Measurements from ENCODE around the gene MAP2K7. TPM values are rescaled to one million over a fixed set of nuclear protein-coding genes. Genes with fewer than 3 reads are reported as not detected.
"Not testable (repeated sequence)": the region's sequence is repeated elsewhere in the genome, so short reads cannot be mapped to it uniquely, and the experiment has no call there.

The MAP2K7 gene
- total RNA-seq, 2 donors from 2014 or later, result 26.3 to 38.3 TPM

DNA sequence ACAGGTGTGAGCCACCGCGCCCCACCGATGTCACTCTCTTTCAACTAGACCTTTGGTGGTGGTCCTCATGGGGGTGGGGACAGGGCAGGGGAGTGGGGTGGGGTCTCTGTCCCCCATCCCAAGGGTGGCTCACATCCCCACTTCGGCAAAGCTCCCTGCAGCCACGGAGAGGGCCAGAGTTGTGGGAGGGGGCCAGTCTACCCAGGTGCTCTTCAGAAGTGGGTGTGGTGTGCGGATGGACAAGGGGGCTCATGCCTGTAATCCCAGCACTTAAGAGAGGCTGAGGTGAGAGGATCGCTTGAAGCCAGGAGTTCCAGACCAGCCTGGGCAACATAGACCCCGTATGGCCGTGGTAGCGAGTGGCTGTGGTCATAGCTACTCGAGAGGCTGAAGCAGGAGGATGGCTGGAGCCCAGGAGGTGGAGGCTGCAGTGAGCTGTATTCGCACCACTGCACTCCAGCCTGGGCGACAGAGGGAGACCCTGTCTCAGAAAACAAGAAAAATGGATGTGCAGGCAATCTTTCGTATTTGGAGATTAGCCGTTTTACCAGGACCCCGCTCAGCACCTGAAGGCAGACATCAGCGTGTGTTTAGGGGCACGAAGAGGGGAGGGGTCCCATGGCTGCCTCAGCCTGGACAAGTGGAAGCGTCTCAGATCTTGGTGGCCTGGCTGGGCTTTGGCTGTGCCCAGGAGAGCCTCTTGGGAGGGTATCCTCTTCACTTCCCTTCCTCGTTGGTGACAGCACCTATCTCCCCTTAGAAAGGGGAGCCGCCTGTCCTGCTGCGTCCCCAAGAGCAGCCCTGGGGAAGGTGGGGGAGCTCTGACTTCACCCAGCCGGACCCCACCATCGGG, 11.8 kb downstream of the MAP2K7 start:
- DNase-seq, result no peak
- Histone ChIP-seq H3K9ac (ENCODE audit: low read depth in 2 of 2, low read length in 2 of 2) (no peak overlapping the region), H3K4me3 (peak overlapping the region; percentile 30), H3K36me3 (peaks cover 2% of the 10 kb centered on the region), H3K27ac (no peak overlapping the region), H3K27me3 (peaks cover 41% of the 10 kb centered on the region), H3K9me3 (no peaks in the 10 kb centered on the region), H3K4me1 (peaks cover 9% of the 10 kb centered on the region)
- TF ChIP-seq, protein P1, sequence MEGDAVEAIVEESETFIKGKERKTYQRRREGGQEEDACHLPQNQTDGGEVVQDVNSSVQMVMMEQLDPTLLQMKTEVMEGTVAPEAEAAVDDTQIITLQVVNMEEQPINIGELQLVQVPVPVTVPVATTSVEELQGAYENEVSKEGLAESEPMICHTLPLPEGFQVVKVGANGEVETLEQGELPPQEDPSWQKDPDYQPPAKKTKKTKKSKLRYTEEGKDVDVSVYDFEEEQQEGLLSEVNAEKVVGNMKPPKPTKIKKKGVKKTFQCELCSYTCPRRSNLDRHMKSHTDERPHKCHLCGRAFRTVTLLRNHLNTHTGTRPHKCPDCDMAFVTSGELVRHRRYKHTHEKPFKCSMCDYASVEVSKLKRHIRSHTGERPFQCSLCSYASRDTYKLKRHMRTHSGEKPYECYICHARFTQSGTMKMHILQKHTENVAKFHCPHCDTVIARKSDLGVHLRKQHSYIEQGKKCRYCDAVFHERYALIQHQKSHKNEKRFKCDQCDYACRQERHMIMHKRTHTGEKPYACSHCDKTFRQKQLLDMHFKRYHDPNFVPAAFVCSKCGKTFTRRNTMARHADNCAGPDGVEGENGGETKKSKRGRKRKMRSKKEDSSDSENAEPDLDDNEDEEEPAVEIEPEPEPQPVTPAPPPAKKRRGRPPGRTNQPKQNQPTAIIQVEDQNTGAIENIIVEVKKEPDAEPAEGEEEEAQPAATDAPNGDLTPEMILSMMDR (IDR thresholded peaks at IDR 0.05), result no peak
- intact Hi-C loops (cut with DNase I), result no loop called here

DNA sequence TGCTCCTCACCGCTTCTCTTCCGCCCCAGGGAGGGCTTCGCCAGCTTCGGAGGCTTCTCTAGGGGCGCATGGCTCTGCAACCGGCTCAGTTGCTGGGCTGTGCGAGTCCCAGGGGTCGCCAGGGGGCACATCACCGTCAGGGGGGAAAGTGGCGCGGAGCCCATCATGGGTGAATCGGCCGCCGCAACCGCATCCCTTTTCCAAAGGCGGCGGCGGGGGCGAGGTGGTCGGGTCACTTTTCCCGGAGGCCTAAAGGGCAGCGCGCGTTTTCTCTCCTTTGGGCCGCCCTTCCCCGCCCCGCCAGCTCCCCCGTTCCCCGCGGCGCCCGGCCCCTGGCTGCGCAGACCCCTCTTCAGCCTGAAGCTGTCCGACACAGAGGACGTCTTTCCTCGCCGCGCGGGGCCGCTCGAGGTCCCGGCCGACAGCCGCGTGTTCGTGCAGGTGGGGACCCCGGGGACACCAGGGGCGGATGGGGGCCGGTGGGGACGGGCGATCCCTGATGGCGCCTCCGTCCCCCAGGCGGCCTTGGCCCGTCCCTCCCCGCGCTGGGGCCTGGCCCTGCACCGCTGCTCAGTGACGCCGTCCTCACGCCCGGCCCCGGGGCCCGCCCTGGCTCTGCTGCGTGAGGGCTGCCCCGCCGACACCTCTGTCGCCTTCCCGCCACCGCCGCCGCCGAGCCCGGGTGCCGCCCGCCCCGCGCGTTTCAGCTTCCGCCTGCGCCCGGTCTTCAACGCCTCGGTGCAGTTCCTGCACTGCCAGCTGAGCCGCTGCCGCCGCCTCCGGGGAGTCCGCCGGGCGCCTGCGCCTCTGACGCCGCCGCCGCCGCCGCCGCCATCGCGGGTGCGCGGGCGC, 12.7 kb downstream of the MAP2K7 start:
- H3K4me3 ChIP-seq, result peak overlapping the region; percentile 30
- H3K4me1 ChIP-seq, result peaks cover 10% of the 10 kb centered on the region

DNA sequence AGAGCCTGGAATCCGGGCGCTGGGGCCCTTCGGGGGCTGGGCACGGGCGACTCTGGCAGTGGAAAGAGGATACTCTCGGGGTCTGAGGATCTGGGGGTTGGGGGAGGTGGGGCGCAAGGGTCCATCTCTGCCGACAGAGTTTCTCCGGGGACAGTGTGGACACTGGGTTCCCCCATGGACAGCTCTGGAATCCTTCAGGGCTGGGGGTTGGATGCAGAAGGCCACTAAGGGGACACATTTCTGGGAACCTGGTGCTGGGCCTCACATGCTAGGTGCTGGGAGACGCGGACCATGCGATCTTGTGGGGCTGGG, 13.2 kb downstream of the MAP2K7 start:
- Histone ChIP-seq H3K9me3 (no peaks in the 10 kb centered on the region), H3K27me3 (peaks cover 41% of the 10 kb centered on the region), H3K27ac (no peak overlapping the region), H3K9ac (ENCODE audit: low read depth in 2 of 2, low read length in 2 of 2) (peak overlapping the region; percentile 34 to 56), H3K4me3 (no peak overlapping the region), H3K4me1 (peaks cover 14% of the 10 kb centered on the region), H3K36me3 (no peaks in the 10 kb centered on the region)
- no peak for DNase-seq
- intact Hi-C loops (cut with DNase I), result no loop called here
- TF ChIP-seq, protein P1 (IDR thresholded peaks at IDR 0.05), result no peak

More for the DNA sequence above, 12.7 kb downstream of the MAP2K7 start:
- Histone ChIP-seq H3K36me3 (no peaks in the 10 kb centered on the region), H3K9me3 (no peaks in the 10 kb centered on the region), H3K27ac (no peak overlapping the region), H3K9ac (ENCODE audit: low read depth in 2 of 2, low read length in 2 of 2) (peak overlapping the region in 1 of 2 donors; percentile 3), H3K27me3 (peaks cover 41% of the 10 kb centered on the region)
- TF ChIP-seq, protein P1 (IDR thresholded peaks at IDR 0.05), result no peak
- intact Hi-C loops (cut with DNase I), result no loop called here
- no peak for DNase-seq

DNA sequence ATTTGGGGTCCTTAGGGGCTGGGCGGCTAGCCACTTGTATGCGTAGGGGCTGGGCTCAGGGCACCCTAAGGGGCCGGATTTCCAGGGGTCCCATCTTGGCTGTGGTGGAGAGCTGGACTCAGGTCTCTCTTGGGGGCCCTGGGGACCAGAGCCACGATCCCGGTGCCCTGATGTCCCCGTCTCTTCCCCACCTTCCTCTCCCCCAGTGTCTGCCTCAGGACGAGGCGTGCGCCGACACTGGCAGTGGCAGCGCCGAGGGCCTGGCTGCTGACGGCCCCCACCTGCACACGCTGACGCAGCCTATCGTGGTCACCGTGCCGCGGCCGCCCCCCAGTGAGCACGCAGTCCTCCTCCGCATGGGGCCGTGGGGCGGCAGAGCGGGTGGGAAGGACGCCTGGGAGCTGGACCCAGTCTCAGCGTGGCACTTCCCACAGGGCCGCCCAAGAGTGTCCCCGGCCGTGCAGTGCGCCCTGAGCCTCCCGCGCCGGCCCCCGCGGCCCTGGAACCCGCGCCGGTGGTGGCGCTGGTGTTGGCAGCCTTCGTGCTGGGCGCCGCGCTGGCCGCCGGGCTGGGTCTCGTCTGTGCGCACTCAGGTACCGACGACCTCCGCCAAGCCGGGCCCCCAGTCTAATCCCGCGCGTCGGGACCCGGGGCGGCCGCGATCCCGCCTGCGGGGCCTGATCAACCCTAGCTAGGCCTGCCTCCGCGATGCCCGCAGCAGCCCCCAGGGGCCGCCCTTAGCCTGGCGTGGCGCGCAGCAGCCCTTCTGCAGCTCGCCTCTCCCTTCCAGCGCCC, 13.8 kb downstream of the MAP2K7 start:
- peaks cover 41% of the 10 kb centered on the region for H3K27me3 ChIP-seq
- H3K9ac ChIP-seq (ENCODE audit: low read depth in 2 of 2, low read length in 2 of 2), result peak overlapping the region; percentile 34 to 56
- H3K4me3 ChIP-seq, result peak overlapping the region; percentile 7
- no peaks in the 10 kb centered on the region for H3K9me3 ChIP-seq
- TF ChIP-seq, protein P1 (IDR thresholded peaks at IDR 0.05), result peak; percentile 32
- peaks cover 14% of the 10 kb centered on the region for H3K4me1 ChIP-seq
- DNase-seq, result no peak
- H3K36me3 ChIP-seq, result no peaks in the 10 kb centered on the region
- no peak overlapping the region for H3K27ac ChIP-seq
- intact Hi-C loops (cut with DNase I), result no loop called here

DNA sequence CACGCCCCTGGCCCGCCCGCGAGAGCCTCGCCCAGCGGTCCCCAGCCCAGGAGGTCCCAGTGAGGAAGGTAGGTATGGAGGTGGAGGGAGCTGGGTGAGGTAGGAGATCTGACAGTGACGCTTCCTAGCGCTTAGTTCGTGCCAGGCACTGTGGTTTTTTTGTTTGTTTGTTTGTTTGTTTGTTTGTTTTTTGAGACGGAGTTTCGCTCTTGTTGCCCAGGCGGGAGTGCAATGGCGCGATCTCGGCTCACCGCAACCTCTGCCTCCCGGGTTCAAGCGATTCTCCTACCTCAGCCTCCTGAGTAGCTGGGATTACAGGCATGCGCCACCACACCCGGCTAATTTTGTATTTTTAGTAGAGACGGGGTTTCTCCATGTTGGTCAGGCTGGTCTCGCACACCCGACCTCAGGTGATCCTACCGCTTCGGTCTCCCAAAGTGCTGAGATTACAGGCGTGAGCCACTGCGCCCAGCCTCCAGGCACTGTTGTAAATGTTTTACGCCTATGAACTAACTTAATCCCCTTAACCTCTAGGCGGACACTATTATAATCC, 14.5 kb downstream of the MAP2K7 start:
- H3K27ac ChIP-seq; DNase-seq; H3K9me3 ChIP-seq; intact Hi-C loops (cut with DNase I); H3K36me3 ChIP-seq: not testable (repeated sequence)
- peaks cover 41% of the 10 kb centered on the region for H3K27me3 ChIP-seq
- peaks cover 14% of the 10 kb centered on the region for H3K4me1 ChIP-seq
- H3K4me3 ChIP-seq, result peak overlapping the region; percentile 7
- H3K9ac ChIP-seq (ENCODE audit: low read depth in 2 of 2, low read length in 2 of 2), result peak overlapping the region in 1 of 2 donors; percentile 56

Measured in colonic mucosa (tissue), 4 donors.